ENCODE data around the gene LHX1. TPM values are rescaled to one million over a fixed set of nuclear protein-coding genes. Genes with fewer than 3 reads are reported as not detected.

The LHX1 gene
- total RNA-seq, 1 donor from 2014 or later: not detected

DNA sequence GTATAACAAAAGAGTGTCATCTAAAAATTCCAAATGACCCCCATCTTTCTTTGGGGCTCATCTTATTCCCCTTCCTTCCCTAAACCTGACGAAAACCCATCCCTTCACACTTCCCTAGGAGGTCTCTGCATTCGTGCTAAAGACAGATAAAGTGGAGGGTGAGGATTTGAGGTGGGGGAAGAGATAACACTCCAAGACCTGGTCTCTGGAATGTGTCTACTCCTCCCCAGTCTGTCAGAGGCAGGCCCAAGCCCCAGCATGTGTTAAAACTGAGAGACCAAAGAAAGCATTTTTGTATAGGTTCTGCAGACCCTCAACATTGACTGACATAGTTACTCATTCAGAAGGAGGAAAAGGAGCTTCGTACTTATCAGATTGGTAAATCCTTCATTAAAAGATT is 11.0 kb upstream of the LHX1 start:
- H3K4me3 ChIP-seq (ENCODE audit: low read depth, low read length): no peak overlapping the region
- TF ChIP-seq, protein P1, sequence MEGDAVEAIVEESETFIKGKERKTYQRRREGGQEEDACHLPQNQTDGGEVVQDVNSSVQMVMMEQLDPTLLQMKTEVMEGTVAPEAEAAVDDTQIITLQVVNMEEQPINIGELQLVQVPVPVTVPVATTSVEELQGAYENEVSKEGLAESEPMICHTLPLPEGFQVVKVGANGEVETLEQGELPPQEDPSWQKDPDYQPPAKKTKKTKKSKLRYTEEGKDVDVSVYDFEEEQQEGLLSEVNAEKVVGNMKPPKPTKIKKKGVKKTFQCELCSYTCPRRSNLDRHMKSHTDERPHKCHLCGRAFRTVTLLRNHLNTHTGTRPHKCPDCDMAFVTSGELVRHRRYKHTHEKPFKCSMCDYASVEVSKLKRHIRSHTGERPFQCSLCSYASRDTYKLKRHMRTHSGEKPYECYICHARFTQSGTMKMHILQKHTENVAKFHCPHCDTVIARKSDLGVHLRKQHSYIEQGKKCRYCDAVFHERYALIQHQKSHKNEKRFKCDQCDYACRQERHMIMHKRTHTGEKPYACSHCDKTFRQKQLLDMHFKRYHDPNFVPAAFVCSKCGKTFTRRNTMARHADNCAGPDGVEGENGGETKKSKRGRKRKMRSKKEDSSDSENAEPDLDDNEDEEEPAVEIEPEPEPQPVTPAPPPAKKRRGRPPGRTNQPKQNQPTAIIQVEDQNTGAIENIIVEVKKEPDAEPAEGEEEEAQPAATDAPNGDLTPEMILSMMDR (IDR thresholded peaks at IDR 0.05; ENCODE audit: insufficient read depth, low read length, severe bottlenecking): no peak
- H3K27me3 ChIP-seq (ENCODE audit: control insufficient read depth, insufficient read depth, low read length): peaks cover 25% of the 10 kb centered on the region
- no peaks in the 10 kb centered on the region for H3K36me3 ChIP-seq (ENCODE audit: control insufficient read depth, insufficient read depth, low read length)
- DNase-seq (ENCODE audit: low read depth) (no peak), FAIRE-seq (no peak)

DNA sequence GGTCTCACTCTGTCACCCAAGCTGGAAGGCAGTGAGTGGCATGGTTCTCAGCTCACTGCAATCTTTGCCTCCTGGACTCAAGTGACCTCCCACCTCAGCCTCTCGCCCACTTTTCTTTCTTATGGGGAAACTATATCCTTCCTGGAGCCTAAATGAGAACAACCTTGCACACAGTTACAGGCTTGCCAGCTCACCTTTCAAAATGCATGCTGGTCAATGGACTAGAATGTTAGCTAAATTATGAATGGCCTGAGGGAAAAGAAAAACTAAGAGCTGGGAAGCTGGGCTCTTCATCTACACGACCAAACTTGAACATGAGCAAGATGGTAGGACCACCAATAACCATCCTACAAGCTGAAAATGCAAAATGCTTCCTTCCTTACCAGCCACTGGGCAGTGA is 10.6 kb upstream of the LHX1 start:
- FAIRE-seq: no peak
- DNase-seq (ENCODE audit: low read depth): no peak
- Histone ChIP-seq H3K4me3 (ENCODE audit: low read depth, low read length) (no peak overlapping the region), H3K36me3 (ENCODE audit: control insufficient read depth, insufficient read depth, low read length) (no peaks in the 10 kb centered on the region), H3K27me3 (ENCODE audit: control insufficient read depth, insufficient read depth, low read length) (peaks cover 29% of the 10 kb centered on the region)
- TF ChIP-seq, protein P1 (IDR thresholded peaks at IDR 0.05; ENCODE audit: insufficient read depth, low read length, severe bottlenecking): no peak

DNA sequence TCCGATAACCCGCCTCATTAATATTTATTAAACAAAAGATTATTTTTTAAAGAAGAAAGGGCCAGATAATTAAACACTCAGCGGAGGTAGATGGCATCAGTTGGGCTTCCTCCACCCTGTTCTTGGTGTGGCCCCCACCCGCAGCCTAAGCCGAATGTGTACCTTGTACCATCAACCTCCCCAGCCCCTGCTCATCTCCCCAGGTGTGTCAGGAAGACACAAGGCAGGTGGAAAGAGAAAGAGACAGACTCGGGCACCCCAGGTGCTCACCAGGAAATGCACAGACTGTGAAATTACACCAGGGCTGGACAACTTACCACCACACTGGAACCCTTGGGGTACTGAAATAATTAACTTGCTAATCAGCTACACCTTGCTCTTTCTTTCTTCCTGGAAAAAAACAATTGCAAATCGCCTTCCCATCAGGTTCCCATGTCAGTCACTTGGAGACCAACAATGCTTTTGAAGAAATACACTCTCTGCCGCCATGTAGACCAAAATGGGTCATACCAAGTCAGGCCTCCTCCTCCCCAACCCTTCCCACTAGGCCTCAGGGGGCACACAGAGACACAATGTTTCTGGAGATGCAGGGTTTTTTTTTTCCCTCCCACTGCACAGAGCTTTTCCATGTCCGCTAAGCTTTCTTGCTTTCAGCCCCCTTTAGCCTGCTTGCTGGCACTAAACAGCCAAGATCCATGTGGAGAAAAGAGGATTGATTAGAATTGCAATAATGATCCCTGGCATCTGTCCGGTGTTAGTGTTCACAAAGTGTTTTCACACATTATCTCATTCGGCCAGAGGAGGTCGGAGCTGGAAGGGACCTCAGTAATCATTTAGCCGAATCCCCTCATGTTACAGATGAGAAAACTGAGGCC is 8.6 kb upstream of the LHX1 start:
- TF ChIP-seq, protein P1 (IDR thresholded peaks at IDR 0.05; ENCODE audit: insufficient read depth, low read length, severe bottlenecking): no peak
- H3K27me3 ChIP-seq (ENCODE audit: control insufficient read depth, insufficient read depth, low read length): peaks cover 47% of the 10 kb centered on the region

DNA sequence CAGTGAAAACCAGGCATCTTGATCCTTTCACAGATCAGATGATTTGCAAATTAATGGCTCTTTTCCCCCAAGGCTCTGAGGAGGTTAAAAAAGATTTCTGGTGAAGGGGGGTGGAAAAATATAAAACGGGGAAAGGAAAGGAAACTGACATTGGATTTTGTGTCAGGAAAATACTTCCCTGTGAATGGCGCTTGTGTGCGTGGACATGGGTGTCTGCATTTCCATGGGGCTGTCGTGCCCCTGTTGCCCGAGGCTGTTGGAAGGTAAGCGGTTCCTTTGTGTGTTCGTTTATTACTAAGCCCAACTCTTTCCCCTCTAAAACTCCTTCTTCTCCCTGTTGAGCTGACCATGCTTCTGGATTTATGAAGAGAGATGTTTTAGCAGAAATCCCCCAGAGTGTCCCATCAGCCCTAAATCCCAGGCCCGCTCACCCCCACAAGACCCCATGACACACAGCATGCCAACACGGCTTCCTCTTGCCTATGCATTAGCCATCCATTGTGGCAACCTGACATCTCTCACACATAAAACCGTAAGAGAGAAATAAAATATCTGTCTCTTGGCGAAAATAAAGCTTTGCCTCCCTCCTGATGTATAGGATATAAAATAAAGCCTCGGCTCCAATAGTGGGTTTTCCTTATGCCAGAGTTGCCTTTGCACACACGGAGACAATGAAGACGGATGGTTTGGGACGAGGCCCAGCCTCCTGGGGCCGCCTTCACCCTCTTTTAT is 7.3 kb upstream of the LHX1 start:
- peaks cover 60% of the 10 kb centered on the region for H3K27me3 ChIP-seq (ENCODE audit: control insufficient read depth, insufficient read depth, low read length)
- DNase-seq (ENCODE audit: low read depth) (no peak), FAIRE-seq (no peak)
- H3K36me3 ChIP-seq (ENCODE audit: control insufficient read depth, insufficient read depth, low read length): no peaks in the 10 kb centered on the region
- TF ChIP-seq, protein P1 (IDR thresholded peaks at IDR 0.05; ENCODE audit: insufficient read depth, low read length, severe bottlenecking): no peak
- H3K4me3 ChIP-seq (ENCODE audit: low read depth, low read length): no peak overlapping the region

More for the DNA sequence above, 8.6 kb upstream of the LHX1 start:
- FAIRE-seq (no peak), DNase-seq (ENCODE audit: low read depth) (no peak)
- H3K36me3 ChIP-seq (ENCODE audit: control insufficient read depth, insufficient read depth, low read length): no peaks in the 10 kb centered on the region
- H3K4me3 ChIP-seq (ENCODE audit: low read depth, low read length): no peak overlapping the region

DNA sequence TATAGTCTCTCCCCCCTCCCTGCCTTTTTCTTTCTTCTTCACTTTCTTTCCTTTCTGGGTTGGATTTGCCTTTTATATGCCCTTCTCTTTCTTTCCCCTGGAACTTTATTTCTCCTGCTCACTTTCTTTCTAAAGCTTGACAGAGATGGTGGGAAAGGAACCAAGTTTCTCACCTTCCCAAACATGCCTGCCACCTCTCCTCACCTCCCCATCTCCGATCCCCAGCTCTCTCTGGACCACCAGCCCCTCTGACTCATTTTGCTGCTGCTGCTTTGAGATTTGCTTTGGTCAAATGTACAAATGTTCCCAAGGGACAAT is 6.7 kb upstream of the LHX1 start:
- FAIRE-seq: no peak

More for the DNA sequence above, 6.7 kb upstream of the LHX1 start:
- Histone ChIP-seq H3K27me3 (ENCODE audit: control insufficient read depth, insufficient read depth, low read length) (peaks cover 65% of the 10 kb centered on the region), H3K36me3 (ENCODE audit: control insufficient read depth, insufficient read depth, low read length) (no peaks in the 10 kb centered on the region), H3K4me3 (ENCODE audit: low read depth, low read length) (no peak overlapping the region)
- DNase-seq (ENCODE audit: low read depth): no peak
- TF ChIP-seq, protein P1 (IDR thresholded peaks at IDR 0.05; ENCODE audit: insufficient read depth, low read length, severe bottlenecking): no peak

Data from bronchial epithelial cell (primary cell).